ENCODE results near the gene ATP7B. TPM values are rescaled to one million over a fixed set of nuclear protein-coding genes. Genes with fewer than 3 reads are reported as not detected.

Gene ATP7B
- total RNA-seq, 1 donor from 2014 or later, result 3.9 TPM

DNA sequence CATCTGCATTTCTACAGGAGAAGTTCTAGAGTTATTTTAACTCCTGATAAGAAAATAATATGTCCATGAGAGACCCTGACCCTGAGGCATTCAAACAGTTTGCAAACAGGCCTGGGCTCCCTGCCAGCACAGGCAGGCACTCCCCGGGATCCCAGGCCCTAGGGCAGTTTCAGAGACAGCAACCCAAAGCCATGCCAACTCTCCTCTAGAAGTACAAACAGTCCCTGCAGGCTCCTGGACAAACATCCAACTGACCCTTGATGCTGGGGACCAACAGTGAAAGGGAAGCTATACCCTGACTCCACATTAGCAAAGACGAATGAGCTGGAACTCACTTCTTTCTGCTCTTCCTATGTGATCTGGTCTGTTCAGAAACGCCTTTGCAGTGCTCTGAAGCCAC is 104.7 kb downstream of the ATP7B start:
- TF ChIP-seq, protein P1, sequence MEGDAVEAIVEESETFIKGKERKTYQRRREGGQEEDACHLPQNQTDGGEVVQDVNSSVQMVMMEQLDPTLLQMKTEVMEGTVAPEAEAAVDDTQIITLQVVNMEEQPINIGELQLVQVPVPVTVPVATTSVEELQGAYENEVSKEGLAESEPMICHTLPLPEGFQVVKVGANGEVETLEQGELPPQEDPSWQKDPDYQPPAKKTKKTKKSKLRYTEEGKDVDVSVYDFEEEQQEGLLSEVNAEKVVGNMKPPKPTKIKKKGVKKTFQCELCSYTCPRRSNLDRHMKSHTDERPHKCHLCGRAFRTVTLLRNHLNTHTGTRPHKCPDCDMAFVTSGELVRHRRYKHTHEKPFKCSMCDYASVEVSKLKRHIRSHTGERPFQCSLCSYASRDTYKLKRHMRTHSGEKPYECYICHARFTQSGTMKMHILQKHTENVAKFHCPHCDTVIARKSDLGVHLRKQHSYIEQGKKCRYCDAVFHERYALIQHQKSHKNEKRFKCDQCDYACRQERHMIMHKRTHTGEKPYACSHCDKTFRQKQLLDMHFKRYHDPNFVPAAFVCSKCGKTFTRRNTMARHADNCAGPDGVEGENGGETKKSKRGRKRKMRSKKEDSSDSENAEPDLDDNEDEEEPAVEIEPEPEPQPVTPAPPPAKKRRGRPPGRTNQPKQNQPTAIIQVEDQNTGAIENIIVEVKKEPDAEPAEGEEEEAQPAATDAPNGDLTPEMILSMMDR (IDR thresholded peaks at IDR 0.05; ENCODE audit: insufficient read depth, low read length, severe bottlenecking), result no peak
- peaks cover 2% of the 10 kb centered on the region for H3K27me3 ChIP-seq (ENCODE audit: control insufficient read depth, insufficient read depth, low read length)
- H3K36me3 ChIP-seq (ENCODE audit: control insufficient read depth, insufficient read depth, low read length), result no peaks in the 10 kb centered on the region
- FAIRE-seq (peak; percentile 52), DNase-seq (ENCODE audit: low read depth) (no peak)
- no peak overlapping the region for H3K4me3 ChIP-seq (ENCODE audit: low read depth, low read length)

DNA sequence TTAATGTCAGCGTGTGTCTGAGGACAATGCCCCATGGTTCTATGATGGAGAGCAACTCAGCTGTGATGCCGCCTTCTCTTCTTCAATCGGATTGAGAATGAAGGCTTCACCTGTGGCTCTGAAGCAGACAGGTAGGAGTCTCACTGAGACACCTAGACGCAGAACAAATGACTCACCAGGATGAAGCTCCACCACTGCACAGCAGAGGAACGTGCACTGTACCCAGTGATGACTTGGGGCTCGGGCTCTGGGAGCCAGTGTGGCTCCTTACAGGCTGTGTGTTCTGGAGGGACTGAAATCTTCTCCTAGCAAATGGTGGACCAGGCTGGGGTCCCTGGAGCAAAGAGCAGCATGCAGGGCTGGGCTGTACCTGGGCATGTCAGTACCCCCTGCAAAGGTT is 105.5 kb downstream of the ATP7B start:
- no peak overlapping the region for H3K4me3 ChIP-seq (ENCODE audit: low read depth, low read length)
- no peaks in the 10 kb centered on the region for H3K36me3 ChIP-seq (ENCODE audit: control insufficient read depth, insufficient read depth, low read length)
- H3K27me3 ChIP-seq (ENCODE audit: control insufficient read depth, insufficient read depth, low read length), result no peaks in the 10 kb centered on the region
- TF ChIP-seq, protein P1 (IDR thresholded peaks at IDR 0.05; ENCODE audit: insufficient read depth, low read length, severe bottlenecking), result no peak
- DNase-seq (ENCODE audit: low read depth), result peak; percentile 17
- no peak for FAIRE-seq

DNA sequence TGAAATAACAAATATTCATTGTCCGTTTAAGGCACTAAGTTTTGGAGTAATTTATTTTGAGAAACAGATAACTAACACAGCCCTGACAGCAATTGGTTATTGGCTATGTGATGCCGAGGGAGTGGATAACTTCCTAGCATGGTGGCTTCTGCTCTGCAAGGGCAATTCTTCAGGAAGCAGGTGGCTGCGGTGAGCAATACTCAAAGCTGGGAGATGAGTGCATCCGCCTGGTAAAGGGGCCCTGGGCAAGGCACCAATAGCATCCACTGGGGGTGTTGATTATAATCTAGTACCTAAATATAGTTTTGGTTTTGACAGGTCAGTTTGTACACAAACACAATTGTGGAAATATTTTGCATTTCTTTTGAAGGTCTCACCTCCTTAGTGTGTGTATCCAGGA is 108.5 kb downstream of the ATP7B start:
- Histone ChIP-seq H3K36me3 (ENCODE audit: control insufficient read depth, insufficient read depth, low read length) (no peaks in the 10 kb centered on the region), H3K4me3 (ENCODE audit: low read depth, low read length) (no peak overlapping the region), H3K27me3 (ENCODE audit: control insufficient read depth, insufficient read depth, low read length) (peaks cover 2% of the 10 kb centered on the region)
- DNase-seq (ENCODE audit: low read depth) (no peak), FAIRE-seq (no peak)
- TF ChIP-seq, protein P1 (IDR thresholded peaks at IDR 0.05; ENCODE audit: insufficient read depth, low read length, severe bottlenecking), result no peak

GRCh38 chr13:51900471-51900870 is 110.8 kb downstream of the ATP7B start:
- no peak for DNase-seq (ENCODE audit: low read depth)
- Histone ChIP-seq H3K36me3 (ENCODE audit: control insufficient read depth, insufficient read depth, low read length) (no peaks in the 10 kb centered on the region), H3K27me3 (ENCODE audit: control insufficient read depth, insufficient read depth, low read length) (peaks cover 2% of the 10 kb centered on the region), H3K4me3 (ENCODE audit: low read depth, low read length) (no peak overlapping the region)
- FAIRE-seq, result no peak
- TF ChIP-seq, protein P1 (IDR thresholded peaks at IDR 0.05; ENCODE audit: insufficient read depth, low read length, severe bottlenecking), result no peak

GRCh38 chr13:51895906-51896888 is 115.1 kb downstream of the ATP7B start:
- peak; percentile 46 for DNase-seq (ENCODE audit: low read depth)
- TF ChIP-seq, protein P1 (IDR thresholded peaks at IDR 0.05; ENCODE audit: insufficient read depth, low read length, severe bottlenecking), result peak; percentile 89
- FAIRE-seq, result peak; percentile 43
- Histone ChIP-seq H3K27me3 (ENCODE audit: control insufficient read depth, insufficient read depth, low read length) (peaks cover 3% of the 10 kb centered on the region), H3K4me3 (ENCODE audit: low read depth, low read length) (no peak overlapping the region), H3K36me3 (ENCODE audit: control insufficient read depth, insufficient read depth, low read length) (no peaks in the 10 kb centered on the region)

Data from bronchial epithelial cell (primary cell).